H9 (cell line): Measurements from ENCODE around the gene FBXL13. TPM values are rescaled to one million over a fixed set of nuclear protein-coding genes. Genes with fewer than 3 reads are reported as not detected.

ENCODE experiments used
- DNase-seq: peaks from one replicate; pipeline ENCODE4 v3.0.0-alpha.2; 2017
- H2AFZ ChIP-seq: one replicate; pipeline ENCODE4 v1.6.1; 2013; ENCODE audit warnings: mild to moderate bottlenecking, low read length, control low read depth, moderate library complexity
- H2AK5ac ChIP-seq: 2 replicates; pipeline ENCODE4 v1.6.1; 2013; ENCODE audit warnings: low read length, control low read depth, mixed read lengths; ENCODE audit not compliant: insufficient read length
- H2BK120ac ChIP-seq: one replicate; pipeline ENCODE4 v1.6.1; 2013; ENCODE audit warnings: low read depth, mild to moderate bottlenecking, low read length, control low read depth, inconsistent platforms; ENCODE audit not compliant: poor library complexity, severe bottlenecking
- H2BK12ac ChIP-seq: 2 replicates; pipeline ENCODE4 v1.6.1; 2013; ENCODE audit warnings: low read length, control low read depth, mixed read lengths, low read depth; ENCODE audit not compliant: insufficient read length
- H2BK15ac ChIP-seq: 2 replicates; pipeline ENCODE4 v1.6.1; 2013; ENCODE audit warnings: low read depth, low read length, control low read depth
- H2BK20ac ChIP-seq: one replicate; pipeline ENCODE4 v1.6.1; 2013; ENCODE audit warnings: low read depth, mild to moderate bottlenecking, low read length, control low read depth, inconsistent platforms; ENCODE audit not compliant: poor library complexity, severe bottlenecking
- H2BK5ac ChIP-seq: 2 replicates; pipeline ENCODE4 v1.6.1; 2013; ENCODE audit warnings: low read length, control low read depth, mixed read lengths; ENCODE audit not compliant: insufficient read length
- H3K14ac ChIP-seq: 2 replicates; pipeline ENCODE4 v1.6.1; 2013; ENCODE audit warnings: low read length, control low read depth; ENCODE audit not compliant: insufficient read depth
- H3K18ac ChIP-seq: 2 replicates; pipeline ENCODE4 v1.6.1; 2013; ENCODE audit warnings: low read depth, mild to moderate bottlenecking, mixed read lengths, low read length, control low read depth; ENCODE audit not compliant: insufficient read length
- H3K23ac ChIP-seq: 2 replicates; pipeline ENCODE4 v1.6.1; 2013; ENCODE audit warnings: low read length, control low read depth, mixed read lengths, low read depth; ENCODE audit not compliant: insufficient read length
- H3K23me2 ChIP-seq: 2 replicates; pipeline ENCODE4 v1.6.1; 2013; ENCODE audit warnings: low read depth, mild to moderate bottlenecking, mixed read lengths, low read length, control low read depth; ENCODE audit not compliant: insufficient read length, poor library complexity, severe bottlenecking
- H3K27ac ChIP-seq: 2 replicates; pipeline ENCODE4 v1.5.1; 2013; ENCODE audit warnings: low read length, control low read depth, mixed read lengths, low read depth; ENCODE audit not compliant: insufficient read length
- H3K27me3 ChIP-seq: 2 replicates; pipeline ENCODE4 v1.6.1; 2013; ENCODE audit warnings: low read length, control low read depth, inconsistent platforms; ENCODE audit not compliant: insufficient read depth
- H3K4ac ChIP-seq: 2 replicates; pipeline ENCODE4 v1.6.1; 2013; ENCODE audit warnings: low read depth, mild to moderate bottlenecking, control low read depth, inconsistent platforms, low read length, moderate library complexity
- H3K4me1 ChIP-seq: 2 replicates; pipeline ENCODE4 v1.6.1; 2013; ENCODE audit warnings: low read length, control low read depth, inconsistent platforms; ENCODE audit not compliant: insufficient read depth
- H3K4me2 ChIP-seq: 2 replicates; pipeline ENCODE4 v1.6.1; 2013; ENCODE audit warnings: low read length, control low read depth, mixed read lengths; ENCODE audit not compliant: insufficient read length, insufficient read depth
- H3K56ac ChIP-seq: 2 replicates; pipeline ENCODE4 v1.6.1; 2013; ENCODE audit warnings: low read depth, mild to moderate bottlenecking, mixed read lengths, low read length, control low read depth; ENCODE audit not compliant: insufficient read length
- H3K79me1 ChIP-seq: 2 replicates; pipeline ENCODE4 v1.6.1; 2013; ENCODE audit warnings: low read depth, mild to moderate bottlenecking, moderate library complexity, low read length, control low read depth, inconsistent platforms; ENCODE audit not compliant: insufficient read depth, poor library complexity, severe bottlenecking
- H3K79me2 ChIP-seq: 2 replicates; pipeline ENCODE4 v1.6.1; 2013; ENCODE audit warnings: low read length, control low read depth, inconsistent platforms; ENCODE audit not compliant: insufficient read depth
- H3K9ac ChIP-seq: 2 replicates; pipeline ENCODE4 v1.6.1; 2013; ENCODE audit warnings: low read length, control low read depth, mixed read lengths; ENCODE audit not compliant: insufficient read length; ENCODE audit errors: extremely low read depth
- H3K9me3 ChIP-seq: one replicate; pipeline ENCODE4 v1.6.1; 2013; ENCODE audit warnings: low read depth, low read length, inconsistent platforms; ENCODE audit not compliant: control insufficient read depth
- H3T11ph ChIP-seq: one replicate; pipeline ENCODE4 v1.6.1; 2013; ENCODE audit warnings: mild to moderate bottlenecking, low read length, control low read depth, inconsistent platforms
- H4K20me1 ChIP-seq: one replicate; pipeline ENCODE4 v1.6.1; 2013; ENCODE audit not compliant: control insufficient read depth, insufficient read length, insufficient read depth
- H4K5ac ChIP-seq: 2 replicates; pipeline ENCODE4 v1.6.1; 2013; ENCODE audit warnings: low read depth, mild to moderate bottlenecking, mixed read lengths, low read length, control low read depth; ENCODE audit not compliant: insufficient read length
- H4K8ac ChIP-seq: replicated peaks from 2 replicates; pipeline ENCODE4 v1.6.1; 2013; ENCODE audit warnings: low read length, control low read depth, mixed read lengths, low read depth; ENCODE audit not compliant: insufficient read length
- H4K91ac ChIP-seq: 2 replicates; pipeline ENCODE4 v1.6.1; 2013; ENCODE audit warnings: low read depth, mild to moderate bottlenecking, moderate library complexity, mixed read lengths, low read length, control low read depth; ENCODE audit not compliant: insufficient read length
- H3K27ac Mint-ChIP-seq, 3 experiments: 2 replicates in 2 of 3; 3 replicates in 1 of 3; pipeline ENCODE4 v1.8.0; 2020 to 2021; ENCODE audit warnings: mixed read lengths in 3 of 3, mild to moderate bottlenecking in 1 of 3, moderate library complexity in 1 of 3
- H3K27me3 Mint-ChIP-seq: 2 replicates; pipeline ENCODE4 v1.8.0; 2021; ENCODE audit warnings: low read depth, mild to moderate bottlenecking, moderate library complexity, mixed read lengths
- H3K36me3 Mint-ChIP-seq, 3 experiments: 2 replicates in 2 of 3; 3 replicates in 1 of 3; pipeline ENCODE4 v1.8.0; 2020 to 2021; ENCODE audit warnings: low read depth in 3 of 3, mixed read lengths in 3 of 3; ENCODE audit not compliant: insufficient read depth in 1 of 3
- H3K4me1 Mint-ChIP-seq, 2 experiments: 2 replicates each; pipeline ENCODE4 v1.8.0; 2020; ENCODE audit warnings: mixed read lengths in 2 of 2
- H3K4me3 Mint-ChIP-seq, 2 experiments: 2 replicates in 1 of 2; 3 replicates in 1 of 2; pipeline ENCODE4 v1.8.0; 2020 to 2021; ENCODE audit warnings: mild to moderate bottlenecking in 2 of 2, mixed read lengths in 2 of 2, moderate library complexity in 1 of 2
- H3K9me3 Mint-ChIP-seq, 2 experiments: 2 replicates in 1 of 2; 3 replicates in 1 of 2; pipeline ENCODE4 v1.8.0; 2020; ENCODE audit warnings: mild to moderate bottlenecking in 2 of 2, mixed read lengths in 2 of 2, moderate library complexity in 1 of 2
- CTCF ChIP-seq: fragments of 200-600 bp; sonication (generic); conservative IDR thresholded peaks from 3 replicates; pipeline ENCODE4 v1.8.0; 2021; ENCODE audit warnings: antibody characterized with exemption, mild to moderate bottlenecking
- total RNA-seq: library from RNA; stranded (reverse); gene quantifications from 2 replicates; pipeline ENCODE4 v1.2.1, GENCODE V29; 2021

Gene FBXL13
- total RNA-seq, 1 experiment from 2014 or later, result 4.4 TPM

GRCh38 chr7:102953406-102953805 is 121.2 kb downstream of the FBXL13 start:
- Histone ChIP-seq H2BK12ac (no peak overlapping the region), H2BK120ac (no peak overlapping the region), H3K18ac (no peak overlapping the region), H3K79me1 (no peaks in the 10 kb centered on the region), H3K4me2 (no peak overlapping the region), H3K56ac (no peak overlapping the region), H3K4me1 (no peaks in the 10 kb centered on the region), H3K27me3 (no peaks in the 10 kb centered on the region), H3K9me3 (no peaks in the 10 kb centered on the region), H3K27ac (no peak overlapping the region), H4K5ac (no peak overlapping the region), H4K8ac (no peak overlapping the region), H4K91ac (no peak overlapping the region), H2BK5ac (no peak overlapping the region), H2AK5ac (no peak overlapping the region), H3K23me2 (no peaks in the 10 kb centered on the region), H4K20me1 (no peaks in the 10 kb centered on the region), H2AFZ (no peak overlapping the region), H3K9ac (no peak overlapping the region), H3K23ac (no peak overlapping the region), H3K4ac (no peak overlapping the region), H3K14ac (no peak overlapping the region), H3K79me2 (no peaks in the 10 kb centered on the region), H3T11ph (no peak overlapping the region), H2BK20ac (no peak overlapping the region), H2BK15ac (no peak overlapping the region)
- no peak overlapping the region for H3K27ac Mint-ChIP-seq
- H3K27me3 Mint-ChIP-seq, result no peaks in the 10 kb centered on the region
- TF ChIP-seq CTCF, result no peak
- peaks cover 34 to 35% of the 10 kb centered on the region in 2 experiments for H3K9me3 Mint-ChIP-seq
- H3K36me3 Mint-ChIP-seq, result peaks cover 9 to 29% (median 15%) of the 10 kb centered on the region in 3 experiments
- DNase-seq, result no peak
- H3K4me1 Mint-ChIP-seq, result no peaks in the 10 kb centered on the region
- H3K4me3 Mint-ChIP-seq, result no peak overlapping the region
